Umbilical cord (tissue), 2 donors: ENCODE results near the gene EHF. TPM values are rescaled to one million over a fixed set of nuclear protein-coding genes. Genes with fewer than 3 reads are reported as not detected.

Source experiments
- DNase-seq: peaks from one replicate; pipeline ENCODE4 v3.0.0-alpha.2; 2015; ENCODE audit warnings: low spot score
- total RNA-seq: library from RNA; depleted of rRNA; stranded (reverse); fragments of >200 nt; gene quantifications from one replicate; pipeline ENCODE4 v1.2.3, GENCODE V29; 2014; ENCODE audit warnings: low replicate concordance; ENCODE audit not compliant: insufficient read depth

The EHF gene
- total RNA-seq, 1 donor from 2014 or later = 6.3 TPM

DNA sequence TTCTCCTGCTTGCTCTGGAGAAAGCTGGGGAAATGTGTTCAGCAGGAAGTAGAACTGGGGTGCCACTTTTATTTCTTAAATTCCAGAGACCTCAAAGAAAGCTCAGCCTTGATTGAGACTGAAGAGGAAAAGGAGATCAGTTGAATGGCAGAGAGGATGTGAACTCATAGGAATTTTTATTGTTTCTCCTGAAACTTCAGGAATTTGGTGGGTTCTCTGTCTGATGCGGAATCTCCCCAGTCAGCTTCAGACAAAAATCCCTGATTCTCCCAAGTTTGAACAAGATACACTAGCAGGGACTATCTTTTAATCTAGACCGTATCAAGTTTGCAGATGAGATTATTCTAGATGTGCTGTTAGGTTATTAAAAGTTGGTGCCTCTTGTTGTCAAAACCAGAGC is 23.0 kb downstream of the EHF start:
- no peak for DNase-seq

DNA sequence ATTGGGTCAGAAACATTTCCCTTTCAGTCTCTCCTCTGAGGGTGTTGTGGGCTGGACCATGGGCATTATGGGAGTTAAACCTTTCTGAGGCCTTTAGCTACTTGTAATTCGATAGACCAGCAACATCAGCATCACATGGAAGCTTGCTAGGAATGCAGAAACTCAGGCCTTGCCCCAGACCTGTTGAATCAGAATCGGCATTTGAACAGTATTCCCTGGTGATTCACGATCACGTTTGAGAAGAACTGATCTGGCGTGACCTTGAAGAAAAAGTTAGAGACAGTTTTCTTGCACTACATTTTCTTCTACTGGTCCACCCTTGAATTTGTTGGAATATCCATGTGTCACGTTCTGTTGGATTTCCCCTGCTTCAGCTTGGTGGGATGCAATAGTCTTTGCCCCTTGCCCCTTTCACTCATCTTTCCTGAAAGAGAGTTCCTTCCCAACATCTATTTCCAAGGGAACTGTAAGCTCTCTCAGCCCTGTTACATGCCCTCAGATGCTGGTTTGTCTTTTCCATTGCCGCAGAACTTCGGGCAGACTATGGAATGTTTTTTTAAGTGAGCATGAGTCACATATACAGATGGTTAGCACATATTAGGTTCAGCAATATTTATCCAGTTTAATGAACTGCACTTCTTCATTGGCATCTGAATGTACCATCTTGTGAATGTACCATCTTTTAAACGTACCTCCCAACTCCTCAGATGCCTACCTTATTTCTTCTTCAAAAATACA is 23.9 kb downstream of the EHF start:
- no peak for DNase-seq

DNA sequence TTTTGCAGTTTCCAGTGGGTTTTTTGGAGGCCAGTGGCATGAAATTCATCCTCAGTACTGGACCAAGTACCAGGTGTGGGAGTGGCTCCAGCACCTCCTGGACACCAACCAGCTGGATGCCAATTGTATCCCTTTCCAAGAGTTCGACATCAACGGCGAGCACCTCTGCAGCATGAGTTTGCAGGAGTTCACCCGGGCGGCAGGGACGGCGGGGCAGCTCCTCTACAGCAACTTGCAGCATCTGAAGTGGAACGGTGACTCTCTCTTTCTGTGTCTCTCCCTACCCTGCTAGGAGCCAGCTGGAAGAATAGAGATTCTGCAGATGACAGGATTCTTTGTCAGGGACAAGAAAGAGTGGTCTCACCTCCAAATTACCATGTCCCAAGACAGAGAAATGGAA is 25.5 kb downstream of the EHF start:
- DNase-seq = no peak

DNA sequence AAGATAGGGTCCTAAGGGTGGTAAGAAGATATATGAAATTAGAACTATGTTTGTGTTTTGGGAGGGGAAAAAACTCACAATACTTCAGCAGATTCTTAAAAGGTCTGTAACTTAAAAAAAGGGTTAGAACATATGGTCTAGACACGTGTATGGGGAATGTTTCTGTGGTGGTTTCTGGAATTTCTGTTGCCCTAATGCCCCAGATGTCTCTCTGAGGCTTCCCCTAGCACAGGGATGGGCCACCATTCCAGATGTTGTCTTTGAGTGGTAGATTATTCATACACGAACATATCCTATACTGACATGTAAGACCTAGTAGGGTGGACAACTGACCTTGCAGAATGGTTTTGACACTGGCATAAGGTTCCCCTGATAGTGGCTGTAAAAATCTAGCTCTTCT is 26.2 kb downstream of the EHF start:
- DNase-seq = no peak

- DNase-seq = no peak
Observed at GRCh38 chr11:34647532-34647931, 26.6 kb downstream of the EHF start.

GRCh38 chr11:34648036-34648435 is 27.1 kb downstream of the EHF start:
- no peak for DNase-seq

DNA sequence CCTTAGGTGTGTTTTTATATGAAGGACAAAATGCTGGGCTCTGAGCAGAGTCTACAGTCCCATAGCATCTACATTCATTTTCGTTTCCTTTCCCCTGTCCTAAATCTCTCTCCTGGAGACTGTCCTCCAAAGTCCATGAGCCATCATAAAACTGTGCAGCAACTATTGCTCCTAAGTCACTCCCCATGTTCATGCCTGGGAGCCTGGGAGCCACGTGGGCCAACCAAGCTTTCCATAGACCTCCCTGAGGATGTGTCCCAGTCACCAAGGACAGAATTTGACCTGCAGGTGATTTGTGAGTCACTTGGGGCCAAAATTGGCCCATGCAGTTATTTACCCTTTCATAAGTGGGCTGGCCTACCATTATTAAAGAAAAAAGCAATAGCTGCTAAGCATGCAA is 28.7 kb downstream of the EHF start:
- DNase-seq = no peak

- DNase-seq = no peak
Observed at GRCh38 chr11:34650528-34650927, 29.6 kb downstream of the EHF start.

DNA sequence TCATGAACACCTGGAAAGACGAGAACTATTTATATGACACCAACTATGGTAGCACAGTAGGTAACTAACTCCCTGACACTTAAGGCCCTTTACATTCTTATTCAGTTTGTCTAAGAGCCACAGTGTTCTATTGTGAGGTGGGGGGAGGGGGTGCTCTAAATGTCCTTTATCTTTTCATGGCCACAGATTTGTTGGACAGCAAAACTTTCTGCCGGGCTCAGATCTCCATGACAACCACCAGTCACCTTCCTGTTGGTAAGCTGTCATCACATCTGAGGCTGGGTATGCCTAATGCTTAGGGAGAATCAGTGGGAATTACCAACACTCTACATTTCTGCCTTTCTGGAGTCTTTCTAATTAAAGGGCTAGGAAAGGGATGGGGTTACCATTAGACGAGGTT is 30.7 kb downstream of the EHF start:
- DNase-seq = no peak

GRCh38 chr11:34652191-34652973 is 31.5 kb downstream of the EHF start:
- DNase-seq = no peak

DNA sequence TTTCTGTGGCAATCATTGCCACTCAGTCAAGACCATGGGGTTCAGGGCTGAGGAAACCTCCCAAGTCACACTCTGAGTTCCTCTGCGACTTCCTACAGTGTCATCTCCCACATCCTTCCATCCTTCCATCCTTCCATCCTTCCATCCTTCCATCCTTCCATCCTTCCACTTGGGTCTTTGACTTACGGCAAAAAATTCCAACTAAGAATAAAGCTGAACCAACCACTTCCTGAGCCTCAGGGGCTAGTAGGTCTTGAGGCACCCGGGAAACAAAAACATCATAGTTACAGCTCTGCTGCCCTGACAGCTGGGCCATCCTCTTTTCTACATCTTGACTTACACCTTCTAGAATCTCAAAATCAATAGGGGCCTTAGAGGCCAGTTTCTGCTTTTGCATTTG is 32.1 kb downstream of the EHF start:
- no peak for DNase-seq

GRCh38 chr11:34653851-34654482 is 33.1 kb downstream of the EHF start:
- no peak for DNase-seq

DNA sequence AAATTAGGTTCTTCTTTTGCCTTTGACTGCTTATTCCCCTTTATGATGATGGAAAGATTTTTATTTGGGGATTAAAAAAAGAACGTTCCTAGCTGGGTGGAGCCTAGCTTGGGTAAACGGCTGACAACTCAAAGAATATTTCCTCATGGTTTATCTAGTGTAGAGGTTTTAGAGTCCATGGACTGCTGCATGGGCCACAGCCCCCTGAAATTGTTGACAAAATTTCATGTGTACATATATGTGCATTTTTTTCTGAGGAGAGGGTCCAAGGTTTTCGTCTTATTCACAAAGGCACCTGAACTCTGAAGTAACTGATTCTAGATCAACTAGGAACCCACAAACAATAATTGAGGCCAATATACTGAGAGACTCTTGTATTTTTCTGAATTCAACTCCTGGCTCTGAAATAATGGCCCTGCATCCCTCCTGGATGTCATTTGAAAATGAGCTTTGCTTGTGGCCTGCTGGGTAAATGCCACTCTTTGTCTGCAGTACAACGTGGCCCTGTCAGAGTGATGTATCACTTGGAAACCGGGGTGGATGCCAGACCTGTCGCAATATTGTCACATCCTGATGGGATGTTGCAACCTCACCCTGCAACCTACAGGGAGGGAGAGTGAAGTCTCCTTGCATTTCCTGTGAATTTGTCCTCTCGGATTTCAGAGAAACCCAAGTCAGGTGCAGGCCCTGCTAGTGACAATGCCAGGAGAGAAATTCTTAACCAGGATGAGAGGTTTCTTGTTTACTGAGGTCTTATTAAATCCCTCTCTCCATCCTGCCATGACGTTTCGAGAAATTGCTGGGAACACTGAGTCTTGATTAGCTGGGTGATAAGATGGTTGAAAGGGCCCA is 33.8 kb downstream of the EHF start:
- DNase-seq = no peak

DNA sequence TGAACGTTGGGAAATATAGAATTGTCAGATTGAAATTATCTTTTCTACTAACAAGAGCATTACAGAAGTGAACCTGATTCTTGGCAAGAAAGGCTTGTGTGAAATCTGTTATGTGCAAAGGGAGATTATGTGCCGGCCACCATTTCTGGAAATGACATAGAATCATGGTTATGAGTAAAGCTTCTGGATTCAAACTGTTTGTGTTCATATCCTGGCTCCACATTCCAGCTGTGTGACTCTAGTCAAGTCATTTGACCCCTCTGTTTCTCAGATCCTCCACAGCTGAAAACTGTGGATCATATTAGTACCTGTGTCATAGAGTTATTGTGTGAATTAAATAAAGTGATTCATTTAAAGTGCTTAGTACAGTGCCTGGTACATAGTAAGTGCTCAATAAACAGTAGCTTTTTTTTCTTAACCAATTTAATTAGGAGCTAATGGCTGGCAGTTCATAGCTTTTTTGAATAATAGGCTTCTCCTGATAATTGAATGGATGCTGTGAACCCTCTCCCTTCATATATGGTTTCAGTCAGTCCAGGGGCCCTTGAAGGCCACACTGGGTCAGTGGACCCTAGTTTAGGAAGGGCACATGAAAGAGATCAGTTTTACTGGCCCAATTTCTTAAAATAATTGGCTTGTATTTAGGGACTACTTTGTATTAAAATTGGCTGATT is 34.6 kb downstream of the EHF start:
- no peak for DNase-seq

- DNase-seq = no peak
Observed at GRCh38 chr11:34656062-34656720, 35.3 kb downstream of the EHF start.

DNA sequence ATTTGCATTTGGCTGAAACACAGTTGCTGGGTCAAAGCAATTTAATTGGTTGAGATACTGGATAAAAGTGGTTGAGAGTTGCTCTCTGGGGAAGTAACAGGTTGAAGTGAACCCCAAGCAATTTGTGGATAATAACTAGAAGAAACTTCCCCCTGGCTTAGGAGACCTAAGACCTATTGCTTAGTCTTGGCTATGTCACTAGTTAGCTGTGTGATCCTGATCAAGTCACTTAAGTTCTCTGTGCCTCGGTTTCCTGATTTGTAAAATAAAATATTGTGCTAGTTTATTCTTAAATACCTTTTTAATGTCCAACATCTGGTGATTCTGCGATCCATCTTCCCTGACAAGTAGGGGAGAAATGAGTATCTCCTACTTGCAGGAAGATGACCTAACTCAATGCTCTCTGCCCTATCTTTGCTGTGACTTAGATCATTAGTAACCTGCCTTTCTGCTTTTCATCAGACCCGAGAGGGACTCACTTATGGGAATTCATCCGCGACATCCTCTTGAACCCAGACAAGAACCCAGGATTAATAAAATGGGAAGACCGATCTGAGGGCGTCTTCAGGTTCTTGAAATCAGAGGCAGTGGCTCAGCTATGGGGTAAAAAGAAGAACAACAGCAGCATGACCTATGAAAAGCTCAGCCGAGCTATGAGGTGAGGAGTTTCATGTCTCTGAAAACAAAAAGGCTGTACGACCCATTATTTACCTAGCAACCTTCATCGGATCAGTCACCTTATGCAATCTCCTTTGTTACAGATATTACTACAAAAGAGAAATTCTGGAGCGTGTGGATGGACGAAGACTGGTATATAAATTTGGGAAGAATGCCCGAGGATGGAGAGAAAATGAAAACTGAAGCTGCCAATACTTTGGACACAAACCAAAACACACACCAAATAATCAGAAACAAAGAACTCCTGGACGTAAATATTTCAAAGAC is 37.5 kb downstream of the EHF start:
- no peak for DNase-seq

DNA sequence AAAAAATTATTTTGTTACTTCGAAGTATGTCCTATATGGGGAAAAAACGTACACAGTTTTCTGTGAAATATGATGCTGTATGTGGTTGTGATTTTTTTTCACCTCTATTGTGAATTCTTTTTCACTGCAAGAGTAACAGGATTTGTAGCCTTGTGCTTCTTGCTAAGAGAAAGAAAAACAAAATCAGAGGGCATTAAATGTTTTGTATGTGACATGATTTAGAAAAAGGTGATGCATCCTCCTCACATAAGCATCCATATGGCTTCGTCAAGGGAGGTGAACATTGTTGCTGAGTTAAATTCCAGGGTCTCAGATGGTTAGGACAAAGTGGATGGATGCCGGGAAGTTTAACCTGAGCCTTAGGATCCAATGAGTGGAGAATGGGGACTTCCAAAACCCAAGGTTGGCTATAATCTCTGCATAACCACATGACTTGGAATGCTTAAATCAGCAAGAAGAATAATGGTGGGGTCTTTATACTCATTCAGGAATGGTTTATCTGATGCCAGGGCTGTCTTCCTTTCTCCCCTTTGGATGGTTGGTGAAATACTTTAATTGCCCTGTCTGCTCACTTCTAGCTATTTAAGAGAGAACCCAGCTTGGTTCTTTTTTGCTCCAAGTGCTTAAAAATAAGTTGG is 38.3 kb downstream of the EHF start:
- DNase-seq = no peak

GRCh38 chr11:34665077-34665835 is 44.4 kb downstream of the EHF start:
- DNase-seq = no peak
